SJCRH30 (cell line): Measurements from ENCODE around the gene ALS2CL. TPM values are rescaled to one million over a fixed set of nuclear protein-coding genes. Genes with fewer than 3 reads are reported as not detected.
A peak's percentile ranks its signal among the peaks of the same experiment; 100 is the strongest.
"Not testable (repeated sequence)": the region's sequence is repeated elsewhere in the genome, so short reads cannot be mapped to it uniquely, and the experiment has no call there.

Experiments
- DNase-seq, 2 experiments: peaks; one replicate each; pipeline ENCODE4 v3.0.0-alpha.2; 2015 to 2020
- H3K27ac ChIP-seq: fragments of 250-450 bp; sonication (Bioruptor Pico); 2 replicates; pipeline ENCODE4 v1.5.1; 2020; ENCODE audit warnings: mild to moderate bottlenecking, moderate library complexity
- H3K27me3 ChIP-seq: fragments of 250-450 bp; sonication (Bioruptor Pico); 2 replicates; pipeline ENCODE4 v1.5.1; 2020; ENCODE audit warnings: mild to moderate bottlenecking, moderate library complexity
- H3K36me3 ChIP-seq: fragments of 250-450 bp; sonication (Bioruptor Pico); 2 replicates; pipeline ENCODE4 v1.5.1; 2020; ENCODE audit warnings: mild to moderate bottlenecking, moderate library complexity
- H3K4me1 ChIP-seq: fragments of 250-450 bp; sonication (Bioruptor Pico); 2 replicates; pipeline ENCODE4 v1.5.1; 2020; ENCODE audit warnings: mild to moderate bottlenecking, moderate library complexity
- H3K4me3 ChIP-seq: fragments of 250-450 bp; sonication (Bioruptor Pico); 2 replicates; pipeline ENCODE4 v1.5.1; 2020; ENCODE audit warnings: mild to moderate bottlenecking, moderate library complexity
- H3K9me3 ChIP-seq: fragments of 250-450 bp; sonication (Bioruptor Pico); replicated peaks from 2 replicates; pipeline ENCODE4 v1.5.1; 2020; ENCODE audit warnings: mild to moderate bottlenecking, moderate library complexity
- total RNA-seq: library from RNA; depleted of rRNA; stranded (reverse); fragments of >200 nt; shearing (Covaris generic); gene quantifications from 2 replicates; pipeline ENCODE4 v1.2.3, GENCODE V29; 2014

Gene ALS2CL
- total RNA-seq, 1 experiment from 2014 or later = 9.4 TPM

GRCh38 chr3:46710671-46711295 lies 17.3 kb upstream of the ALS2CL start:
- Histone ChIP-seq H3K27ac (no peak overlapping the region), H3K36me3 (no peaks in the 10 kb centered on the region), H3K4me1 (no peaks in the 10 kb centered on the region), H3K9me3 (no peaks in the 10 kb centered on the region), H3K27me3 (no peaks in the 10 kb centered on the region), H3K4me3 (no peak overlapping the region)
- DNase-seq = no peak

- Histone ChIP-seq H3K4me1 (no peaks in the 10 kb centered on the region), H3K36me3 (no peaks in the 10 kb centered on the region), H3K27me3 (no peaks in the 10 kb centered on the region), H3K27ac (no peak overlapping the region), H3K9me3 (no peaks in the 10 kb centered on the region), H3K4me3 (no peak overlapping the region)
- DNase-seq = no peak
Measured at GRCh38 chr3:46710229-46710628, 16.8 kb upstream of the ALS2CL start.

GRCh38 chr3:46709721-46710120 lies 16.2 kb upstream of the ALS2CL start:
- Histone ChIP-seq H3K36me3 (no peaks in the 10 kb centered on the region), H3K4me3 (no peak overlapping the region), H3K27me3 (no peaks in the 10 kb centered on the region), H3K27ac (no peak overlapping the region), H3K4me1 (no peaks in the 10 kb centered on the region), H3K9me3 (no peaks in the 10 kb centered on the region)
- no peak for DNase-seq

- no peak overlapping the region for H3K4me3 ChIP-seq
- H3K9me3 ChIP-seq = no peaks in the 10 kb centered on the region
- no peaks in the 10 kb centered on the region for H3K36me3 ChIP-seq
- H3K27ac ChIP-seq = no peak overlapping the region
- H3K4me1 ChIP-seq = no peaks in the 10 kb centered on the region
- DNase-seq = no peak
- H3K27me3 ChIP-seq = no peaks in the 10 kb centered on the region
Measured at GRCh38 chr3:46709157-46709654, 15.7 kb upstream of the ALS2CL start.

GRCh38 chr3:46708401-46709156 lies 15.1 kb upstream of the ALS2CL start:
- no peak overlapping the region for H3K4me3 ChIP-seq
- no peaks in the 10 kb centered on the region for H3K36me3 ChIP-seq
- H3K27ac ChIP-seq = no peak overlapping the region
- no peaks in the 10 kb centered on the region for H3K9me3 ChIP-seq
- no peaks in the 10 kb centered on the region for H3K4me1 ChIP-seq
- no peaks in the 10 kb centered on the region for H3K27me3 ChIP-seq
- no peak for DNase-seq

- no peaks in the 10 kb centered on the region for H3K27me3 ChIP-seq
- H3K4me1 ChIP-seq = no peaks in the 10 kb centered on the region
- H3K27ac ChIP-seq = no peak overlapping the region
- no peak for DNase-seq
- no peak overlapping the region for H3K4me3 ChIP-seq
- H3K36me3 ChIP-seq = no peaks in the 10 kb centered on the region
- H3K9me3 ChIP-seq = no peaks in the 10 kb centered on the region
Measured at GRCh38 chr3:46707601-46708011, 14.1 kb upstream of the ALS2CL start.

- no peaks in the 10 kb centered on the region for H3K27me3 ChIP-seq
- H3K9me3 ChIP-seq = no peaks in the 10 kb centered on the region
- no peaks in the 10 kb centered on the region for H3K4me1 ChIP-seq
- no peak for DNase-seq
- no peak overlapping the region for H3K27ac ChIP-seq
- H3K4me3 ChIP-seq = no peak overlapping the region
- no peaks in the 10 kb centered on the region for H3K36me3 ChIP-seq
Measured at GRCh38 chr3:46706771-46707582, 13.5 kb upstream of the ALS2CL start.

GRCh38 chr3:46705751-46706552 lies 12.5 kb upstream of the ALS2CL start:
- no peaks in the 10 kb centered on the region for H3K27me3 ChIP-seq
- no peak overlapping the region for H3K4me3 ChIP-seq
- no peak for DNase-seq

GRCh38 chr3:46705022-46705530 lies 11.6 kb upstream of the ALS2CL start:
- no peaks in the 10 kb centered on the region for H3K36me3 ChIP-seq
- DNase-seq = peak; percentile 54 to 79
- H3K4me1 ChIP-seq = 0 out of 2 replicates have a peak, but pooled peaks cover 5% of the 10 kb centered on the region
- H3K27ac ChIP-seq = no peak overlapping the region
- H3K4me3 ChIP-seq = no peak overlapping the region
- H3K9me3 ChIP-seq = no peaks in the 10 kb centered on the region
- no peaks in the 10 kb centered on the region for H3K27me3 ChIP-seq

More at GRCh38 chr3:46705751-46706552, 12.5 kb upstream of the ALS2CL start:
- H3K9me3 ChIP-seq = no peaks in the 10 kb centered on the region
- H3K27ac ChIP-seq = no peak overlapping the region
- no peaks in the 10 kb centered on the region for H3K36me3 ChIP-seq
- H3K4me1 ChIP-seq = no peaks in the 10 kb centered on the region

GRCh38 chr3:46704346-46704745 lies 10.9 kb upstream of the ALS2CL start:
- H3K4me1 ChIP-seq, H3K27me3 ChIP-seq, H3K27ac ChIP-seq, H3K9me3 ChIP-seq, H3K36me3 ChIP-seq, DNase-seq, H3K4me3 ChIP-seq: not testable (repeated sequence)

- Histone ChIP-seq H3K4me1 (0 out of 2 replicates have a peak, but pooled peaks cover 5% of the 10 kb centered on the region), H3K4me3 (no peak overlapping the region), H3K27ac (no peak overlapping the region), H3K36me3 (no peaks in the 10 kb centered on the region), H3K27me3 (no peaks in the 10 kb centered on the region), H3K9me3 (no peaks in the 10 kb centered on the region)
- DNase-seq = no peak
Measured at GRCh38 chr3:46703013-46703520, 9.6 kb upstream of the ALS2CL start.

- Histone ChIP-seq H3K9me3 (no peaks in the 10 kb centered on the region), H3K36me3 (no peaks in the 10 kb centered on the region), H3K27me3 (no peaks in the 10 kb centered on the region), H3K4me1 (0 out of 2 replicates have a peak, but pooled peaks cover 5% of the 10 kb centered on the region), H3K4me3 (no peak overlapping the region), H3K27ac (no peak overlapping the region)
- DNase-seq = peak in 1 of 2 experiments; percentile 17
Measured at GRCh38 chr3:46702246-46703012, 8.9 kb upstream of the ALS2CL start.

- peak within 1 kb of the TSS; percentile 49 for H3K4me3 ChIP-seq
- 0 out of 2 replicates have a peak, but pooled peaks cover 5% of the 10 kb centered on the region for H3K4me1 ChIP-seq
- DNase-seq = peak; percentile 20 to 28
- no peaks in the 10 kb centered on the region for H3K27me3 ChIP-seq
- H3K27ac ChIP-seq = no peak within 1 kb of the TSS
- H3K36me3 ChIP-seq = no peaks in the 10 kb centered on the region
- H3K9me3 ChIP-seq = no peaks in the 10 kb centered on the region
Measured at GRCh38 chr3:46701181-46701939, 7.9 kb upstream of the ALS2CL start, which contains the start of gene TMIE. Gene TMIE, plus strand, starts transcription at chr3:46701392. Its CDS starts 96 bp downstream, at chr3:46701488.
